Measurements from ENCODE around the gene NGDN. TPM values are rescaled to one million over a fixed set of nuclear protein-coding genes. Genes with fewer than 3 reads are reported as not detected.

NGDN gene
- total RNA-seq, 1 donor from 2014 or later, result 43.4 TPM

- Histone ChIP-seq H3K36me3 (ENCODE audit: control insufficient read depth, insufficient read depth, low read length) (no peaks in the 10 kb centered on the region), H3K4me3 (ENCODE audit: low read depth, low read length) (no peak overlapping the region), H3K27me3 (ENCODE audit: control insufficient read depth, insufficient read depth, low read length) (no peaks in the 10 kb centered on the region)
- no peak for DNase-seq (ENCODE audit: low read depth)
- no peak for TF ChIP-seq CTCF (IDR thresholded peaks at IDR 0.05; ENCODE audit: insufficient read depth, low read length, poor library complexity, severe bottlenecking)
Measured at GRCh38 chr14:23457587-23458445, 11.7 kb upstream of the NGDN start.

- H3K27me3 ChIP-seq (ENCODE audit: control insufficient read depth, insufficient read depth, low read length), result no peaks in the 10 kb centered on the region
- DNase-seq (ENCODE audit: low read depth), result no peak
- H3K36me3 ChIP-seq (ENCODE audit: control insufficient read depth, insufficient read depth, low read length), result no peaks in the 10 kb centered on the region
- no peak for TF ChIP-seq CTCF (IDR thresholded peaks at IDR 0.05; ENCODE audit: insufficient read depth, low read length, poor library complexity, severe bottlenecking)
- no peak overlapping the region for H3K4me3 ChIP-seq (ENCODE audit: low read depth, low read length)
Measured at GRCh38 chr14:23460960-23461359, 8.5 kb upstream of the NGDN start.

- no peaks in the 10 kb centered on the region for H3K27me3 ChIP-seq (ENCODE audit: control insufficient read depth, insufficient read depth, low read length)
- no peak for DNase-seq (ENCODE audit: low read depth)
- TF ChIP-seq CTCF (IDR thresholded peaks at IDR 0.05; ENCODE audit: insufficient read depth, low read length, poor library complexity, severe bottlenecking), result no peak
- H3K4me3 ChIP-seq (ENCODE audit: low read depth, low read length), result no peak overlapping the region
- no peaks in the 10 kb centered on the region for H3K36me3 ChIP-seq (ENCODE audit: control insufficient read depth, insufficient read depth, low read length)
Measured at GRCh38 chr14:23464700-23465099, 4.8 kb upstream of the NGDN start.

GRCh38 chr14:23465261-23465660 is 4.2 kb upstream of the NGDN start:
- Histone ChIP-seq H3K4me3 (ENCODE audit: low read depth, low read length) (no peak overlapping the region), H3K36me3 (ENCODE audit: control insufficient read depth, insufficient read depth, low read length) (no peaks in the 10 kb centered on the region), H3K27me3 (ENCODE audit: control insufficient read depth, insufficient read depth, low read length) (no peaks in the 10 kb centered on the region)
- DNase-seq (ENCODE audit: low read depth), result no peak
- no peak for TF ChIP-seq CTCF (IDR thresholded peaks at IDR 0.05; ENCODE audit: insufficient read depth, low read length, poor library complexity, severe bottlenecking)

GRCh38 chr14:23468704-23469126 is 788 bp upstream of the NGDN start:
- Histone ChIP-seq H3K4me3 (ENCODE audit: low read depth, low read length) (peak overlapping the region; percentile 26), H3K27me3 (ENCODE audit: control insufficient read depth, insufficient read depth, low read length) (no peaks in the 10 kb centered on the region), H3K36me3 (ENCODE audit: control insufficient read depth, insufficient read depth, low read length) (no peaks in the 10 kb centered on the region)
- no peak for TF ChIP-seq CTCF (IDR thresholded peaks at IDR 0.05; ENCODE audit: insufficient read depth, low read length, poor library complexity, severe bottlenecking)
- no peak for DNase-seq (ENCODE audit: low read depth)

All from kidney epithelial cell (primary cell).